ENCODE data around the gene LSR.
"Not testable (repeated sequence)": the region's sequence is repeated elsewhere in the genome, so short reads cannot be mapped to it uniquely, and the experiment has no call there.

LSR gene

DNA sequence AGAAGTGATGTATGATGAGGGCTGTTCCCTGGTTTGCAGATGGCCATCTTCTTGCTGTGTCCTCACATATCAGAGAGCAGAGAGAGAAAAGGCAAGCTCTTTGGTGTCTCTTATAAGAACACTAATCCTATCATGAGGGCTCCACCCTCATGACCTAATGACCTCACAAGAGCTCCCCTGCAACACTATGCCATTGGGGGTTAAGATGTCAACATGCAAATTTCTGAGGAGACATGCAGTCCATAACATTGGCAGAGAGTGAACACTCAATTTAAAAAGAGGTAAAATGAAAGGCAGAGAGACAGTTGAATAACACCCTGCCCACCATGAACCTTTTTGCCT lies 31.2 kb upstream of the LSR start:
- no peak for DNase-seq (ENCODE audit: low read depth)

DNA sequence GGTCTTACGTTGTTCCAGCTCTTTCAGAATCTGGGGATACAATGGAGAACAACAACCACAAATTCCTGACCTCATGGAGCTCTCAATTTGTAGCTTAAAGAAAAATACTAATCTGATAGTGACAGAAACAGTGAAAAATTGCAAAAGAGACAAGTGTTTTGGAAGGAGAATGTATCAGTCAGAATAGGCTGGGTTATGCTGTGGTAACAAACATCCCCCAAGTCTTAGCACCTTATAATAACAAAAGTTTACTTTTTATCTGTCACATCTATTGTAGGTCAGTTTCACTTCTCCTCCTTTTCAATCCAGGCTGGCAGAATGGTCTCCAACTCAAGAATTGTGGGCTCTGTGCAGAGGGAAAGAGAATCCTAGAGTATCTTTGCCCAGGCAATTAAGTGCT lies 29.8 kb upstream of the LSR start:
- DNase-seq (ENCODE audit: low read depth) = no peak

DNA sequence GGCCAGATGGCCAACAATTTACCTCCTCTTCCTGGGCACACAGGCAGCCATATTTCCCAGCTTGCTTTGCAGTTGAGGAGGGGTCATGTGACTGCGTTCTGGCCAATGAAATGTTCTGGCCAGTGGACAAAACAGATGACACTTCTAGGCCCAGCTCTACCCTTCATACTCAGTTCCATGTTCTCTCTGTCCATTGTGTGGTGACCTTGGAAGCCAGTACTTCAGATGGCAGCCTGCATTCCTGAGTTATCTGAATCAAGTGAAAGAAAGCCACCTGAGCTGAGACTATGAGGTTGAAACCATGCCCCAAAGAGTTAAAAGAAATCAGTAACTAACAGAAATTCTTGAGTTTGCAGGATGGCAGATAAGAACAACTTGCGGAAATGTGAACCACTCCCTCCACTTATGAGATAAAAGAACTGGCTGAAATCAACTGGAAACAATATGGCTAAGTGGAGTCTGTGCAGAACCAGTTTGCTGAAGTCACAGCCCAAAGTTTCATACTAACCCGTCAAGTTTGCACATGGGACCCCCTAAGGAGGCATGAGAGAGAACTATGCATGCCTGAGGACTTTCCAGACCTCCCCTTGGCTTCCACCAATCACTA lies 28.4 kb upstream of the LSR start:
- no peak for DNase-seq (ENCODE audit: low read depth)

DNA sequence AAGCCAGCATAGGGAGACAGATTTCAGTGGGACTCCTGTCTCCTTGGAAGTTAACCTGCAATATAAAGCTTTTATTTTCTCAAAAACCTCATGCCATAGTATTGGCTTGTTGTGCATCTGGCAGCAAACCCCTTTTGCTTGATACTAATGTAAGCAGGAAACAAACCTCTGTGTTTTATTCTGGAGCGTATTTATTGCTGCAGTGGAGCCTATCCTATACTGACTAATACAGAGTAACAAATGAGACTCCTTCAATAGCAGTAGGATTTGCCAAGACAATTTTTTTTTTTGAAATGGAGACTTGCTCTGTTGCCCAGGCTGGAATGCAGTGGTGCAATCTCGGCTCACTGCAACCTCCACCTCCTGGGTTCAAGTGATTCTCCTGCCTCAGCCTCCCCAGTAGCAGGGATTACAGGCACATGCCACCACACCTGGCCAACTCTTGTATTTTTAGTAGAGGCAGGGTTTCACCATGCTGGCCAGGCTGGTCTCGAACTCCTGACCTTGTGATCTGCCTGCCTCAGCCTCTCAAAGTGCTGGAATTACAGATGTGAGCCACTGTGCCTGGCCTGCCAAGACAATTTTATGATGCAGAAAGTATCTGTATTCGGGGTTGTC lies 27.7 kb upstream of the LSR start:
- not testable (repeated sequence) for DNase-seq (ENCODE audit: low read depth)

DNA sequence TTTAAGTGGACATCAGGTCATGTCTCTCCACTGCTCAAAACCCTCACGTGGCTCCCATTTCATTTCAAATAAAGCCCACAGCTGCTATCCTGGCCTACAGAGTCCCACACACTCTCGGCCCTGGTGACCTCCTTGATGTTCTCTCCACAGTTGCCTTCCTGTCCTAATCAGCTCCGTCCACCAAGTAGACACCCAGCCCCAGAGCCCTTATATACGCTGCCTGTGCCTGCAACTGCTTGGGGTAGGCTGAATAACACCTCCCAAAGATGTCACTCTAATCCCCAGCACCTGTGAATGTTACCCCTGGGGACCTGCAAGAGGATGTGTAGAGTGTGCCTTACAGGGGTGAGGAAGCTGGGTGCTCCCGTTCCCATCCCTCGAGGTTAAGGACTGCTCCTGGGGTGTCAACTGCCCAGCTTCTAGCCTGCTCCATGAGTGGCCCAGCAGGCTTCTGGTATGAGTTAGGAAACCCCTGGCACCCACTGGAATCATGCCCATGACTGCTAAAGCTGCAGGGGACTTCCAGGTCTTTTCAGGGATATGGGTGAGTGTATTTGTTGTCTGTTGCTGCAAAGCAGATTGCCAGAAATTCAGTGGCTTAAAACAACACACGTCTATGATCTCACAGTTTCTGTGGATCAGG lies 26.3 kb upstream of the LSR start:
- DNase-seq (ENCODE audit: low read depth) = no peak

DNA sequence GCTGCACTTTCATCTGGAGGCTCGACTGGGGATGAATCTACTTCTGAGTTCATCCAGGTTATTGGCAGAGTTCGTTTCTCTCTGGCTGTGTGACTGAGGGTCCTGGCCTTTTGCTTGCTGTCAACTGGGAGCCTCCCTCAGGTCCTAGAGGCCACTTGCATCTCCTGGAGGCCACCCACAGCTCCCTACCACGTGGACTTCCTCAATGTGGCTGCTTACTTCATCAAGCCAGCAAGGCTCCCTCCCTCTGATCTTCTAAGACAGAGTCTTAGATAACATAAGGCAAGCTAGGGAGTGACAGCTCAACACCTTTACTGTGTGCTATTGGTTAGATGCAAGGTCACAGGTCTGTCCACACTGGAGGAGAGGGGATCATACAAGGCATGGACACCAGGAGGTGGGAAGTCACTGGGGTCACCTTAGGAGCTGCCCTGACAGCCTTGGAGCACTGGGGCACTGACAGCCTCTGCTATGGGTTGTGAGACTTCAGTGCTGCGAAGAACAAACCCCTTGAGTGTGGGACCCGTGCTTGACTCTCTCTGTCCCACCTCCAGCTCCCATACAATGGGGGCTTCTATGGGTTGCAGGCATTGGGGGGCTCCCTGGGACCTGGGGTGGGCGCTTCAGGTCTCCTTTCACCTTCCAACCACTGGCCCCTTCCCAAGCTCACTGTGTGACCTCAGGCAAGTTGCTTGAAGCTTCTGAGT lies 25.6 kb upstream of the LSR start:
- DNase-seq (ENCODE audit: low read depth) = no peak

DNA sequence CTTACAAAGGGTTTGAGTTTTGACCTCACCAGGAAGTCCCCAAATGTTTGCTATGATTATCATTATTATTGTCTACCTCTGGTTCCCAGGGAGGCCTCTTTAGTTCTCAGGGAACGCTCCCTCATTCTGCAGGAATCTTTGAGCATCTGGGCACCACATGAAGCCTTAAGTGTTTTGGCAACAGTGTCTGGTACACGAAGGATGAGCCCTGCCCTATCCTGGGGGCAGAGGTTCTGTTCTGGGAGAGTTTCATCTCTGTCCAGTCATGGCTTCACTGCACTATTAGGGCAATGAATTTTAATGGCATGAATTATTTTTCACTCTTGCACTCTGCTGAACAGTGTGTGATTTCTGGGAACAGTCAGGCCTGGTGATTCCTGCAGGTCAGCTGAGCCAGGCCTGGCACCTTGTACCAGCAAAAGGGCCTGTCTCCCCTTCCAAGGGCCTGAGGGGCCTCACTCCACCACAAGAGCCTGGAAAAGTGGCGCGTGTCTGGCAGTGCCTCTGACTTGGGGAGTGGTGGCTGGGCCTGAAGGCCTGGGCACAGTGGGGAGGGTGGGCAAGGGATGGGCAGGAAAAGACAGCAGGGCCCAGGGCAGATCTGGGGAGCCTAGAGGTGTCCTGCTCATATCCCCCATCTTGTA lies 24.8 kb upstream of the LSR start:
- no peak for DNase-seq (ENCODE audit: low read depth)

DNA sequence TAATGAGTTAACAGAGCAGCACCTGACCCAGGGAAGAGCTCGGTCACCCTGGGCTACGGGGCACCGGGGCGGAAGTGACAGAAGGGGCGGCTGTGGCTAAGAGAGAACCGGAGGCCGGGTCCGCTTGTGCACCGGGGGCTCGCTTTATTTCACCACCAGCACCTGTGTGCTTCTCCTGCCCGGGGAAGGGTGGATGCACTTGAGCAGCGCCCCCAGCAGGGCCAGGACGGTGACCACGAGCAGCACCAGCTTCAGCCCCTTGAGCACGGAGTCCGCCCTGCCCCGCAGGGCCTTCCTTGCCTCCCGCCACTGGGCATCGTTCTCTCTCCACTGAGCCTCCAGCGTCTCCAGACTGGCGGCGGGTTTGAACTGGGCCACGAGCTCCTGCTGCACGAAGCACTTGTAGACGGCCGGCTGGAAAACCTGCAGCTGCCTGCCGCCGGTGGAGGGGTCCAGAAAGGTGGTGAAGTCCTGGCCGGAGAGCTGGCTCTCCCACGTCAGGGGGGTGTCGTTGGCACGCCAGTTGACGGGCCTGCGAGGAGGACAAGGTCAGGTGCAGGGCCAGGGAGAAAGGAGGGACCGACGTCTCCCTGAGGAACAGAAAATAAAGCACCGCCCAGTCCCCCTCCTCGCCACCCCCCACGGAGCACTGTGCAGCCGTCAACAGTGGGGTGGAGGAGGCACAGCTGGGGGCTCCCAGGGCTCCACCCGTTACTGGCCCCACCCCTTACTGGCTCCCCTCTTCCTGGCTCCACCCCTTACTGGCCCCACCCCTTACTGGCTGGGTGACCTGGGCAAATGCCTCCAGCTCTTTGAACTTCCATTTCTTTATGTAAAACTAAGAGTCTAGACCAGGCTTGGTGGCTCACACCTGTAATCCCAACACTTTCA lies 23.9 kb upstream of the LSR start:
- no peak for DNase-seq (ENCODE audit: low read depth)

DNA sequence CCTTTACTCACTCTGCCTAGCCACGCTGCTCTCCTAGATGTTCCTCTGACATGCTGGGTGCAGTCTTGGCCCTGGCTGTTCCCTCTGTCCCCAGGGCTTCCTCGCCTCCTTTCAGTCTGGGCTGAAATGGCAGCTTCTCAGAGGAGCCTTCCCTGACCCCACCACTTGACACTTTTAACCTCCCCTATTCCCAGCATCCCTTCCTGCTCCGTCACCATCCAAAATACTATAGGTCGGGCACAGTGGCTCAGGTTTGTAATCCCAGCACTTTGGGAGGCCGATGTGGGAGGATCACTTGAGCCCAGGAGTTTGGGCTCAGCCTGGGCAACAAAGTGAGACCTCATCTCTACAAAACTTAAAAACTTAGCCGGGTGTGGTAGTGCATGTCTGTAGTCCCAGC lies 22.9 kb upstream of the LSR start:
- DNase-seq (ENCODE audit: low read depth) = no peak

DNA sequence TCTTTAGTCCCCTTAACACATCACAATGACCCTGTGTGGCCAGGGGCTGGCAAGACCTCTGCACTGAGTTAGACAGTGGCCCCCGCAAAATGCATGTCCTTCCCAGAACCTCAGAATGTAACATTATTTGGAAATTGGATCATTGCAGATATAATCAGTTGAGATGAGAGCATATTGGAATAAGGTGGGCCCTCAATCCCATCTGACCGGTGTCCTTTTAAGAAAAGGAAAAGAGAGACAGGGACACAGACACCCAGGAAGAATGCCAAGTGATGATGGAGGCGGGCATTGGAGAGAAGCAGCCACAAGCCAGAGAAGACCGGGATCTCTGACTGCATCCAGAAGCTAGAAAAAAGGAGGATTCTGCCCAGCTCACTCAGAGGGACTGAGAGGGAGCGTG lies 22.1 kb upstream of the LSR start:
- DNase-seq (ENCODE audit: low read depth) = no peak

DNA sequence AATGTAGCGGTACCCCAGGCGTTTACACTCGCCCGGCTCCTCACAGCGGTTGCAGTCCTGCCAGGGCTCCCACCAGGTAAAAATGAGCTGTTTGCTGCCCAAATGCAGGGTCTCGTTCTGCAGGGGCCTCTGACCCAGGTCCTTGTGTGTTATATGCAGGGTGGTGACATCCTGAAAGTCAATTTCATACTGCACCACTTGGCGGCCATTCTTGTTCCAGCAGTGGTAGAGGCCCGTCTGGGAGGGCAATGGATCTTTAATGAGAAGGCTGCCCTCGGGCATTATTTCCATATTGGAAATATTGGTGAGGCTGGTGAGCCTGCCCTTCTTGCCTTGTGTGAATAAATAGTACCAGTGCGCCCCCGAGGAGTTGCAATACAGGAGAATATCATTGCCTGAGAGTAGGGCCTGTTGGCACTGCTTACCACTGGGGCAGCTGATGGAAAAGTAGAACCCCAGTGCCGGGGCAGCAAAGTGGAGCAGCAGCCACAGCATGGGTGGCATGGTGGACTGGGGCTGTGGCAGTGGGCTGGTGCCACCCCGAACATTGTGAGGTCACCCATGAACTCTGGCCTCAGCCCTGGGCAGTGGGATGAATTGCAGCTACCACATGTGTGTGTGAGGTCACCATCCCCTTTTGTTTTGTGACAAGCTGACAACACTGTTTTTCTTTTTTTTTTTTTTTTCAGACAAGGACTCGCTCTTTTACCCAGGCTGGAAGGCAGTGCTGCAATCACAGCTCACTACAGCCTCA lies 20.4 kb upstream of the LSR start, which contains the start of gene FAM187B:
Gene FAM187B, minus strand, starts transcription at position 563 of the 754 bp plus-strand sequence. Its CDS starts 59 bp downstream, at position 504.
- no peak for DNase-seq (ENCODE audit: low read depth)

DNA sequence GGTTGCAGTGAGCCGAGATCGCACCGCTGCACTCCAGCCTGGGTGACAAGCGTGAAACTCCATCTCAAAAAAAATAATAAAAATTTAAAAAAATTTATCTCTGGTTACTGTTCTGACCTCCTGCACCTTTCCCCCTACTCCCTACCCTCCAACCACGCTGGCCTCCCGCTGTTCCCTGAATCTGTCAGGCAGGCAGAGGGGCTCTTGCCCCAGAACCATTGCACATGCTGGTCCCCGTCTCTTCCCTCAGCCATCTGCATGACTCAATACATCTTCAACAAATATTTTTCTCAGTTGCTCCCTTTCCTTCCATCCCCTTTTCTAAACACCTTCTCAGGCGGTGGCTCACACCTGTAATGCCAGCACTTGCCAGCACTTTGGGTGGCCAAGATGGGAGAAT lies 19.2 kb upstream of the LSR start:
- DNase-seq (ENCODE audit: low read depth) = no peak

DNA sequence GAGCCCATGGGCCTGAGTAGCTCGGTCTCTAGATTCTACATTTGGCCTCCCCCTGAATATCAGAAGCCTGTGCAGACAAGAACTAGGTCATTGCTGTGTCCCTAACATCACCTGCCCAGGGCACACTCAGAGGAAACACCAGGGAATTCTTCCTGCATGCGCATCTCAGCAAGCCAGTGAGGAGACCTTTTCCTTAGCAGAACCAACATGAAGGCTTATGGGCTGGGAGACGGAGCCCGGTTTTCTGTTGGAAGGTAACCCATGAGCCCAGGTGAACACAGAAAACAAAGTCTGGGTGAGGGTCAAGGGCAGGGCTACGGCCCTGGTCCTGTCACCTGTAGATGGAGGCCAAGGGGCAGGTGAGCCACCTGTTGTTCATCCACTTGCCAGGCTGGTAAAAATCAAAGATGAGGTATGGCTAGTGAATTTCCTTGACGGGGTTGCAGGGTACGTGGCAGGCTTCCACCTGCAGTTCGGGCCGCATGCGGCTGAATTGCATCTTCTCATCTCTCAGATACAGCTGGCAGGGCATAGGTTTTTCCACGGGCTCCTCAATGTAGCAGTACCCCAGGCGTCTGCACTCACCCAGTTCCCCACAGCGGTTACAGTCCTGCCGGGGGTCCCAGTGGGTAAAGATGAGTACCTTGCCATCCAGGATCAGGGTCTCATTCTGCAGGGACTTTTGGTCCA lies 16.7 kb upstream of the LSR start:
- DNase-seq (ENCODE audit: low read depth) = no peak

DNA sequence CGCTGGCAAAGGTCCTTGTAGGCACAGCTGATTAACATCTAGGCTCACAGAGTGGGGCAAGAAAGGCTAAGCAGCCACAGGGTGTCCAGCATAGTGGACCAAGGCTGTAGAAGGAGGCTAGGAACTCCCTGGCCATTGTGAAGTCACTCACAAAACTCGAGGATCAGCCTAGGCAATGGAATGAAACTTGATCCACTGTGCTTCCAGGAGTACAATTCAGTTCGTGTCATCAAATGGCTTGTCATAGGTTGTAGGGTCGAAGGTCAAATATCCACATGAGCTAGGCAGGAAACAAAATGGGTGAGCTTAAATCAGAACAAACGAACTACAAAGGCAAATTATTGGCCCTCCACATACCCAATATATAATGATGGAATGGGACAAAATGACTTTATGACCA lies 15.9 kb upstream of the LSR start:
- DNase-seq (ENCODE audit: low read depth) = no peak

DNA sequence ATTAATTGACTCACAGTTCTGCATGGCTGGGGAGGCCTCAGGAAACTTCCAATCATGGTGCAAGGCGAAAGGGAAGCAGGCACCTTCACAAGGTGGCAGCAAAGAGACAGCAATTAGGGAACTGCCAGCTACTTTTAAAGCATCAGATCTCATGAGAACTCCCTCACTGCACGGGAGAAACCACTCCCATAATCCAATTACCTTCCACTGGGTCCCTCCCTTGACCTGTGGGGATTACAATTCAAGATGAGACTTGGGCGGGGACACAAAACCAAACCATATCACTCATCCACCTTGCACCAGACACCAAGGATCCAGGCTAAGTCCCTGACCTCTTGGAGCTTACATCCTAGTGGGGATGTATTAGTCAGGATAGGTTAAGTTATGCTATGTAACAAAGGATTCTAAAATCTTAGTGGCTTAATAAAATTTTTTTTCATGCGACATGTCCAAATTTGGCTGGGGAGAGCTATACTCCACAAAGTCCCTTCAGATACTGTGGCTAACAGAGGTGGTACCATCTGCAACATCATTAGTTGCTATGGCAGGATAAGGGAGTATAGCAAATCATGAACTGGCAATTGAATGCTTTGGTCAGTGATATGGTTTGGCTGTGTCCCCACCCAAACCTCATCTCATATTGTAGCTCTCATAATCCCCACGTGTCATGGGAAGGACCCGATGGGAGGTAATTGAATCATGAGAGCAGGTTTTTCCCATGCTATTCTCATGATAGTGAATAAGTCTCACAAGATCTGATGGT lies 12.0 kb upstream of the LSR start:
- no peak for DNase-seq (ENCODE audit: low read depth)

DNA sequence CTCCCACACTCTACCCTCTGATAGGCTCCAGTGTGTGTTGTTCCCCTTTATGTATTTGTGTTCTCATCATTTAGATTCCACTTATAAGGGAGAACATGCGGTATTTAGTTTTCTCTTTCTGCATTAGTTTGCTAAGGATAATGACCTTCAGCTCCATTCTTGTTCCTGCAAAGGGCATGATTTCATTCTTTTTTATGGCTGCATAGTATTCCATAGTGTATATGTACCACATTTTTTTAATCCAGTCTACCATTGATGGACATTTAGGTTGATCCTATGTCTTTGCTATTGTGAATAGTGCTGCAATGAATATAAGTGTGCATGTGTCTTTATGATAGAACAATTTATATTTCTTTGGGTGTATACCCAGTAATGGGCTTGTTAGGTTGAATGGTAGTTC lies 9.2 kb upstream of the LSR start:
- DNase-seq (ENCODE audit: low read depth) = not testable (repeated sequence)

DNA sequence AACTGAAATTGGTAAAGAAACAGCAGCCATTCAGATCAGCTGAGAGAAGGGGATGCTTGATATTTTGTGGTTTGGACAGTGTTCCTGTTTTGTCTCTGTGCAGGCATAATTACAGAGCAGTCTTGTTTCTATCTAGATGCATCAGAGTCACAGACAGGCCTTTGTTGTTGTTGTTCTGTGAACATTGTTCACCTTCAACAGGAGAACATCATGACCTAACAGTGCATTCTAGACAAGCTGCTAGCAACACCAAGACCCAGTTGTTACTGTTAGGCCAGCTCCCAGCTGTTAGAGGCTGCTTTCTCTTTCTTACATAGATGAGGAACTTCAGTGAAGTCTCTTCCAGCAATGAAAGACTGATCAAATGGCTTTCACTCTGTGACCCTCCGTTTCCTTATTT lies 8.5 kb upstream of the LSR start:
- no peak for DNase-seq (ENCODE audit: low read depth)

DNA sequence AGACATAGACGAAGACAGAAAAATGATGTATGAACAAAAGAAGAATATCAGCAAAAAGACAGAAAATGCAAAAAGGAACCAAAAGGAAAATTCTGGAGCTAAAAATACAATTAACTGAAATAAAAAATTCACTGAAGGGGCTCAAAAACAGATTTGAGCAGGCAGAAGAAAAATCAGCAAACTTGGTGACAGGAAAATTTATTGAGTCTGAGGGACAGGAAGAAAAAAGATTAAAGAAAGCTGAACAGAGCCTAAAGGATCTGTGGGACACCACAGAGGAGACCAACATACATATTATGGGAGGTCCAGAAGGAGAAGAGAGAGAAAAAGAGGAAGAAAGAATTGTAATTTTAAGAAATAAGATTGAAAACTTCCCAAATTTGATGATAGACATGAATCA lies 7.4 kb upstream of the LSR start:
- DNase-seq (ENCODE audit: low read depth) = no peak

DNA sequence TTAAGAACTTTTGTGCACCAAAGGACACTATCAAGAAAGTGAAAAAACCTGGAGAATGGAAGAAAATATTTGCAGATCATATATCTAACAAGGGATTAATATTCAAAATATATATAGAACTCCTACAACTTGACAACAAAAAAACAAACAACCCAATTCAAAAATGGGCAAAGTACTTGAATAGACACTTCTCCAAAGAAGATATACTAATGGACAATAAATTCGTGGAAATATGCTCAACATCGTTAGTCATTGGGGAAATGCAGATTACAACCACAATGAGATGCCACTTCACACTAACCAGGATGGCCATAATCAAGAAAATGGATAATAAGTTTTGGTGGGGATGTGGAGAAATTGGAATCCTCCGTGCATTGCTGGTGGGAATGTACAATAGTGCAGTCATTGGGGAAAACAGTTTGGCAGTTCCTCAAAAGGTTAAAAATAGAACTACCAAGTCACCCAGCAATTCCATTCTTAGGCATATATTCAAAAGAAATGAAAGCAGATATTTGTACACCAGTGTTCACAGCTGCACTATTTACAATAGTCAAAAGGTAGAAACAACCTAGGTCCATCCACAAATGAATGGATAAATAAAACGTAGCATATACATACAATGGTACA lies 2.2 kb upstream of the LSR start:
- no peak for DNase-seq (ENCODE audit: low read depth)
